Activated naive CD4-positive, alpha-beta T cell treated with anti-CD3 and anti-CD28 coated beads for 36 hours (primary cell): ENCODE data around the gene XPO6. TPM values are rescaled to one million over a fixed set of nuclear protein-coding genes. Genes with fewer than 3 reads are reported as not detected.

Experiments
- CTCF ChIA-PET: fragments of 350-600 bp; sonication (Branson Sonifier 250); formaldehyde crosslinking; loops from one replicate; lab custom pipeline; 2021; ENCODE audit warnings: antibody characterized with exemption; lab: Charles Lee
- DNase-seq: peaks from one replicate; pipeline ENCODE4 v3.0.0-alpha.2; 2020
- H3K27ac Mint-ChIP-seq: one replicate; pipeline ENCODE4 v1.8.0; 2021; ENCODE audit warnings: mild to moderate bottlenecking, mixed read lengths
- H3K27me3 Mint-ChIP-seq: one replicate; pipeline ENCODE4 v1.8.0; 2021; ENCODE audit warnings: low read depth, mixed read lengths
- H3K36me3 Mint-ChIP-seq: one replicate; pipeline ENCODE4 v1.8.0; 2021; ENCODE audit warnings: low read depth, mixed read lengths
- H3K4me1 Mint-ChIP-seq: one replicate; pipeline ENCODE4 v1.8.0; 2021; ENCODE audit warnings: low read depth, mixed read lengths
- H3K4me3 Mint-ChIP-seq: one replicate; pipeline ENCODE4 v1.8.0; 2021; ENCODE audit warnings: mild to moderate bottlenecking, moderate library complexity, mixed read lengths
- H3K9me3 Mint-ChIP-seq: one replicate; pipeline ENCODE4 v1.8.0; 2021; ENCODE audit warnings: mixed read lengths
- intact Hi-C: fragments of 100-400 bp; cut with micrococcal nuclease; formaldehyde crosslinking; loops from one replicate; pipeline ENCODE4 v1.15.1; 2023
- total RNA-seq, 2 experiments: library from RNA; stranded (reverse); gene quantifications; one replicate each; pipeline ENCODE4 v1.2.3, GENCODE V29; 2021

XPO6 gene
- total RNA-seq, 2 experiments from 2014 or later: 215 to 229 TPM

GRCh38 chr16:28207399-28207798, 4.4 kb downstream of the XPO6 start:
- intact Hi-C loops: no loop called here
- Mint-ChIP-seq H3K4me3 (no peak overlapping the region), H3K27me3 (no peaks in the 10 kb centered on the region), H3K4me1 (peaks cover 34% of the 10 kb centered on the region), H3K27ac (peak overlapping the region; percentile 85), H3K9me3 (no peaks in the 10 kb centered on the region), H3K36me3 (peaks cover 47% of the 10 kb centered on the region)
- no peak for DNase-seq
- CTCF ChIA-PET: no interaction called here

GRCh38 chr16:28205974-28206373, 5.8 kb downstream of the XPO6 start:
- no peak overlapping the region for H3K4me3 Mint-ChIP-seq
- CTCF ChIA-PET: no interaction called here
- peaks cover 56% of the 10 kb centered on the region for H3K36me3 Mint-ChIP-seq
- no peaks in the 10 kb centered on the region for H3K9me3 Mint-ChIP-seq
- DNase-seq: no peak
- no peaks in the 10 kb centered on the region for H3K27me3 Mint-ChIP-seq
- peaks cover 36% of the 10 kb centered on the region for H3K4me1 Mint-ChIP-seq
- peak overlapping the region; percentile 10 for H3K27ac Mint-ChIP-seq
- intact Hi-C loops: no loop called here

DNA sequence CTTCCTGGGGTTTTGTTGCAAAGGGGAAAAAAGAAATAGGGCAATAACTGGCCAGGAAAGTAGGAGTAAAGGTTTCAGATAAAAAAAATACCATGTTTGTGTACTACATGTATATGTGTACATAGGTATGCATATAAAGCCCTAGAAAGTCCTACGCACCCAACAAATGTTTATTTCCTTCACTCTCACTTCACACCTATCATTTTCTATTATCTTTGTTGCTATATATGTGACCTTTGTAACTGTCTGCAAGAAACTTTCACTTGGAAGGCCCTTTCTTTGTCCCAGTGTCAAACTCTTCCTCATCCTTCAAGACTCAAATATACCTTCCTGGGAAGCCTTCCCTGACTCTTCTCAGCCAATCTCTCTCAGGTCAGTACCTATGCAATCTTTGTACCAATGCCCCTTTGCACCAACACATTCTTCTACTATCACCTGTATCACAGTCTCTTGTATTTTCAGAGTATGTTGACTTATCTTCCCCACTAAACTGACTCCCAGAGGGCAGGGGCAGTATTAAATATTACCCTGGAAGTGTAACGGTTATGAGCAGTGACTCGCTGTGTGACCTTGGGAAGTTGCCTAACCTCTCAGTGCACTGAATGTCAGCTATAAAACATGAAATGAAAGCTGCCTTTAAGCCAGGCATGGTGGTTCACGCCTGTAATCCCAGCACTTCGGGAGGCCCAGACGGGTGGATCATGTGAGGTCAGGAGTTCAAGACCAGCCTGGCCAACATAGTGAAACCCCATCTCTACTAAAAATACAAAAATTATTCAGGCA, 6.5 kb downstream of the XPO6 start:
- intact Hi-C loops: no loop called here
- CTCF ChIA-PET: interaction anchor here (1.5 kb wide), 1 partner anchor 12 kb away, joined by 4 read pairs; no protein-coding TSS in a partner anchor
- peaks cover 57% of the 10 kb centered on the region for H3K36me3 Mint-ChIP-seq
- no peaks in the 10 kb centered on the region for H3K9me3 Mint-ChIP-seq
- H3K27me3 Mint-ChIP-seq: no peaks in the 10 kb centered on the region
- peaks cover 43% of the 10 kb centered on the region for H3K4me1 Mint-ChIP-seq
- H3K27ac Mint-ChIP-seq: no peak overlapping the region
- no peak for DNase-seq
- no peak overlapping the region for H3K4me3 Mint-ChIP-seq

GRCh38 chr16:28204622-28205021, 7.1 kb downstream of the XPO6 start:
- Mint-ChIP-seq H3K4me1 (peaks cover 45% of the 10 kb centered on the region), H3K27ac (no peak overlapping the region), H3K4me3 (no peak overlapping the region), H3K36me3 (peaks cover 56% of the 10 kb centered on the region), H3K9me3 (no peaks in the 10 kb centered on the region), H3K27me3 (no peaks in the 10 kb centered on the region)
- intact Hi-C loops: no loop called here
- CTCF ChIA-PET: interaction anchor here (1.5 to 1.9 kb wide), 2 partner anchors 12 to 13 kb away, joined by 4 to 6 read pairs; no protein-coding TSS in a partner anchor
- DNase-seq: no peak

DNA sequence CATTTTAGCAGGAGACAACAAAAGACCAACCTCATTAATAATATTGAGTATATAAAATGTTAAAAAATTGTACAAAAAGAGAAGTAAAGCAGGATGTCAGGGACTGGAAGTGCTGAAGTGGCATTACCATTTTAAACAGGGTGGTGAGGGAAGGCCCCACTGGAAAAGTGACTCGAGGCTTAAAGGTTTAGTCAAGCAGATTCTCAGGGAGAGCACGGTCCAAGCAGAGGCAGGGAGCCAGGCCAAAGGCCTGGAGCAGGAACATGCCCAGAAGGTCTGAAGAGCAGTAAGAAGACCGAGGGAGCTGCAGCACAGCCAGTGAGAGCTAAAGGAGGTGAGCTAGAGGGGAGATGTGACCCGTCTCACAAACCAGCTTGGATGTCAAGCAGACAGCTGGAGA, 7.6 kb downstream of the XPO6 start:
- no peak for DNase-seq
- Mint-ChIP-seq H3K27ac (no peak overlapping the region), H3K4me1 (peaks cover 45% of the 10 kb centered on the region), H3K4me3 (no peak overlapping the region), H3K9me3 (no peaks in the 10 kb centered on the region), H3K36me3 (peaks cover 55% of the 10 kb centered on the region), H3K27me3 (no peaks in the 10 kb centered on the region)
- CTCF ChIA-PET: interaction anchor here (1.5 to 2.0 kb wide), 3 partner anchors 11 to 17 kb away, joined by 4 to 8 read pairs (median 6); no protein-coding TSS in a partner anchor
- intact Hi-C loops: no loop called here

DNA sequence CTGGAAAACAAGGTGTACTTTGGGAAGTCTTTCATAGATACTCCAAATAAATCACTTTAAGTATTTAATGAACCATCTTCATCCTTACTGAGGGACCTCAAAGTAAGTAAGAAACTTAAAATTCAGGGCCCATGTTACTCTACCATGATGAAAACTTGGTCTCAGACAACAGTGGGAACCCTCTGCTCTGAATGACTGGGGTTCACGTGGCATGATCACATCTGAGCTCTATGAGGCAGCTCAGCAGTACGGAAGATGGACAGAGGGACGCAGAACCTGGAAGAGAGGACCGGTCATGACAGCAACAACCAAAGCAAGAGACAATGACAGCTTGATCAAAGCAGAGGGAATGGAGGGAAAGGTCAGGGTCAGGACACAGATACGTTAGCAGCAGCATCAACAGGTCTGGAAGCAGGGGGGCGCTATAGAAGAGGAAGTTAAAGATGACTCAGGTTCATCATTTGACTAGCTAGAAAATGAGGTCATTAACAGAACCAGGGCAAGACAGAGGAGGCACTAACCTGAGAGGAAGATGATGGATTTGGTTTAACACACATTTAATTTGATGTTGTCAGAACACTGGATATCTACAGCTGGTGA, 9.5 kb downstream of the XPO6 start:
- peak; percentile 82 for DNase-seq
- intact Hi-C loops: loop anchor here (1.0 kb wide), 2 partner anchors 8 to 10 kb away; no protein-coding TSS in a partner anchor
- H3K36me3 Mint-ChIP-seq: peaks cover 40% of the 10 kb centered on the region
- no peaks in the 10 kb centered on the region for H3K9me3 Mint-ChIP-seq
- CTCF ChIA-PET: interaction anchor here (0.6 to 2.0 kb wide), 9 partner anchors 8 to 69 kb away, joined by 3 to 8 read pairs (median 4); partner anchors contain the start of gene XPO6
- peaks cover 29% of the 10 kb centered on the region for H3K4me1 Mint-ChIP-seq
- H3K27ac Mint-ChIP-seq: no peak overlapping the region
- H3K27me3 Mint-ChIP-seq: no peaks in the 10 kb centered on the region
- H3K4me3 Mint-ChIP-seq: peak overlapping the region; percentile 12

DNA sequence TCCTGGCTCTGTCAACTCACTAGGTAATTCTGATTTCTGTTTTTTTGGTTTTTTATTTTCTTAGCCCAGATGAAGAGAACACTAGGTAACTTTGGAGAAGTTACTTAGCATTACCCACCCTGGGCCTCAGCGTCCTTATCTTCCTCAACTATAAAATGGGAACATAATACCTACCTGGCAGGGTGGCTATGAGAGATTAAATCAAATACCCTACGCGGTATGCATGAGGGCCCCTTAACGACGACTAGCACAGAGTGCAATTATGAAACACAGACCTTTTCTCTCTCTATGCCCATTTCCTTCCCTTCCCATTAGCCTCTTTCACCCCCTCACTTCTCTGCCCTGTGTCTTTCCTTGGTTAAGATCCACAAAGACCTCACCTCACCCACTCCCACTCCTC, 11.1 kb downstream of the XPO6 start:
- Mint-ChIP-seq H3K4me1 (peaks cover 33% of the 10 kb centered on the region), H3K27me3 (no peaks in the 10 kb centered on the region), H3K4me3 (no peak overlapping the region), H3K9me3 (no peaks in the 10 kb centered on the region), H3K27ac (peak overlapping the region; percentile 70), H3K36me3 (peaks cover 38% of the 10 kb centered on the region)
- intact Hi-C loops: no loop called here
- CTCF ChIA-PET: interaction anchor here (1.3 kb wide), 1 partner anchor 10 kb away, joined by 3 read pairs; no protein-coding TSS in a partner anchor
- no peak for DNase-seq

GRCh38 chr16:28196387-28196987, 15.3 kb downstream of the XPO6 start:
- Mint-ChIP-seq H3K27ac (peak overlapping the region; percentile 92), H3K4me3 (peak overlapping the region; percentile 7), H3K4me1 (peaks cover 72% of the 10 kb centered on the region), H3K9me3 (no peaks in the 10 kb centered on the region), H3K27me3 (no peaks in the 10 kb centered on the region), H3K36me3 (peaks cover 48% of the 10 kb centered on the region)
- DNase-seq: no peak
- CTCF ChIA-PET: no interaction called here
- intact Hi-C loops: no loop called here

DNA sequence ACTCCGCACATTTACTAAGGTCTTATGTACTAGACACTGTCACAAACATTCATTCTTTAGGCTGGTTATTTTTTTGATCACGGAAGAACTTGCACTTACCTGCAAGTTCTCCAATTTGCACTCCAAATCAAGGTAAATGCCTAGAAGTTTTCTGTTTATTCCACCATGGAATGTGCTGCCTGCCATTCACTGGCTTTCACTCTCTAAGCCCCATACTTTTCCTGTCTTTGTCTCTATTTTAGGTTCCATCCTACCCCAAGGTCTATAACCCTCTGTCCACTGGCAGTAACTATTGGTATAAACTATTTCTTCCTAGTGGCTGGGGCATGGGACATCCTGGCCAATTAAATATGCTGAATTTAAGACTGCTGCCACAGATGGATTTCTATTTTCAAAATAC, 15.9 kb downstream of the XPO6 start:
- no peaks in the 10 kb centered on the region for H3K27me3 Mint-ChIP-seq
- H3K9me3 Mint-ChIP-seq: no peaks in the 10 kb centered on the region
- no peak for DNase-seq
- peak overlapping the region; percentile 92 for H3K27ac Mint-ChIP-seq
- H3K36me3 Mint-ChIP-seq: peaks cover 45% of the 10 kb centered on the region
- CTCF ChIA-PET: no interaction called here
- intact Hi-C loops: no loop called here
- peaks cover 70% of the 10 kb centered on the region for H3K4me1 Mint-ChIP-seq
- no peak overlapping the region for H3K4me3 Mint-ChIP-seq

DNA sequence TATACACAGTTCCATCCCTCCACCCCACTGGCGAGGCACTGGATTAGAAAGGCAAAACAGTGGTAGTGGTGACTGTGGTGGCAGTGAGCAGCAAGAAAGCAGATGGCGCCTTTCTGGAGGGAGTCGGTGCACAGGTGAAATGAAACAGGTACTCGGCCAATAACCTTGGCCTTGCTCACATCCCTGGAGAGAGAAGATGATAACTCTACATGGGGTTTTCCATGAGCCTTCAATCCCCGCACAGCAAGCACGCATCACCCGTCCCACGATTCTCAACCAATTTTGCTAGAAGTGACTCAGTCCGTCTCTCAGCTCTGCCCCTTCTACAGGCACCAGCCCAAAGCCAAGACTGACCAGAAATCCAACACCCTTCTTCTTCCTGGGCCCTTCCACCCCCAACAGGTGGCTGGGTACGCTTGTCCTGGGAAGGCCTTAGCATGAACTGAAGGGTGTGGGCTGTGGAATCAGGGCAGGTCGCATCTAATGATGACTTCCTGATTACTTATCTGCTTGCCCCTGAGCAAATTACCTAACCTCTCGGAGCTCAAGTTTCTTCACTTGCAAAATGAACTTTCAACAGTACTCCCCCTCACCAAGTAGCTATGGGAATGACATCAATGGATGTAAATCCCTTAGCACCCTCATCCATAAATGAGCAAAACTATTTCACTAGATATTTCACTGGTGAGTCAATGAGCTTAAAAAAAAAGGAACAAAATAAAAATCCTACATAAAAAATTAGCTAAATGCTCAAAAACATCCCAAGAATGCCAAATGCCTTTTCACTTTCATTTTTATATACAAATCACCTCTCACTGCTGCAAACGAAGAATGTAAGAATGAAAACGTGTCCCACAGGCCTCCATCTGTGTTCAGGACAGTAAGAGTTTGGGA, 18.0 kb downstream of the XPO6 start:
- H3K4me1 Mint-ChIP-seq: peaks cover 79% of the 10 kb centered on the region
- no peaks in the 10 kb centered on the region for H3K27me3 Mint-ChIP-seq
- peaks cover 43% of the 10 kb centered on the region for H3K36me3 Mint-ChIP-seq

GRCh38 chr16:28192806-28193529, 18.8 kb downstream of the XPO6 start:
- Mint-ChIP-seq H3K4me3 (peak overlapping the region; percentile 71), H3K4me1 (peaks cover 87% of the 10 kb centered on the region), H3K9me3 (no peaks in the 10 kb centered on the region), H3K27ac (peak overlapping the region; percentile 93), H3K36me3 (peaks cover 45% of the 10 kb centered on the region), H3K27me3 (no peaks in the 10 kb centered on the region)
- CTCF ChIA-PET: interaction anchor here (0.8 to 2.0 kb wide), 5 partner anchors 12 to 55 kb away, joined by 3 to 16 read pairs (median 4); no protein-coding TSS in a partner anchor
- intact Hi-C loops: loop anchor here (1.0 kb wide), 3 partner anchors 19 to 52 kb away; no protein-coding TSS in a partner anchor
- DNase-seq: peak; percentile 88

More for the DNA sequence above, 18.0 kb downstream of the XPO6 start:
- peak; percentile 77 for DNase-seq
- Mint-ChIP-seq H3K9me3 (no peaks in the 10 kb centered on the region), H3K27ac (peak overlapping the region; percentile 93), H3K4me3 (peak overlapping the region; percentile 71)
- intact Hi-C loops: loop anchor here (1.0 kb wide), 4 partner anchors 9 to 52 kb away; no protein-coding TSS in a partner anchor
- CTCF ChIA-PET: interaction anchor here (1.1 to 1.8 kb wide), 5 partner anchors 9 to 56 kb away, joined by 3 to 16 read pairs (median 4); no protein-coding TSS in a partner anchor
